NCI-H524 (cell line): ENCODE measurements around the gene NAV2.
"Not testable (repeated sequence)": the region's sequence is repeated elsewhere in the genome, so short reads cannot be mapped to it uniquely, and the experiment has no call there.

Experiments
- DNase-seq, 2 experiments: peaks; one replicate each; lab custom pipeline; 2025; lab: John Stamatoyannopoulos, UW

The NAV2 gene

GRCh38 chr11:20003351-20003750 lies 290.7 kb downstream of the NAV2 start:
- no peak for DNase-seq

- no peak for DNase-seq
These were observed 292.2 kb downstream of the NAV2 start for GRCh38 chr11:20004866-20005265.

GRCh38 chr11:20005747-20006146 lies 293.1 kb downstream of the NAV2 start:
- peak in 1 of 2 experiments; percentile 24 for DNase-seq

GRCh38 chr11:20006618-20007017 lies 294.0 kb downstream of the NAV2 start:
- not testable (repeated sequence) for DNase-seq

GRCh38 chr11:20007386-20007785 lies 294.7 kb downstream of the NAV2 start:
- no peak for DNase-seq

GRCh38 chr11:20008190-20008870 lies 295.7 kb downstream of the NAV2 start:
- DNase-seq = no peak

- DNase-seq = no peak
These were observed 296.4 kb downstream of the NAV2 start for GRCh38 chr11:20008871-20009644.

GRCh38 chr11:20010156-20010850 lies 297.7 kb downstream of the NAV2 start:
- DNase-seq = peak; percentile 39 to 70

GRCh38 chr11:20010851-20011225 lies 298.2 kb downstream of the NAV2 start:
- peak in 1 of 2 experiments; percentile 81 for DNase-seq

GRCh38 chr11:20011307-20011951 lies 298.8 kb downstream of the NAV2 start:
- DNase-seq = no peak

- peak; percentile 53 to 85 for DNase-seq
These were observed 300.9 kb downstream of the NAV2 start for GRCh38 chr11:20013346-20014066.

- no peak for DNase-seq
These were observed 301.4 kb downstream of the NAV2 start for GRCh38 chr11:20014067-20014402.

GRCh38 chr11:20015101-20015500 lies 302.5 kb downstream of the NAV2 start:
- peak; percentile 23 to 58 for DNase-seq

GRCh38 chr11:20015529-20016427 lies 303.1 kb downstream of the NAV2 start:
- DNase-seq = peak; percentile 24 to 47

- no peak for DNase-seq
These were observed 303.9 kb downstream of the NAV2 start for GRCh38 chr11:20016526-20016925.

GRCh38 chr11:20017320-20017719 lies 304.7 kb downstream of the NAV2 start:
- DNase-seq = no peak

- no peak for DNase-seq
These were observed 307.6 kb downstream of the NAV2 start for GRCh38 chr11:20020198-20020597.

GRCh38 chr11:20020716-20021115 lies 308.1 kb downstream of the NAV2 start:
- DNase-seq = no peak

GRCh38 chr11:20021212-20021611 lies 308.6 kb downstream of the NAV2 start:
- no peak for DNase-seq

GRCh38 chr11:20021771-20022362 lies 309.2 kb downstream of the NAV2 start:
- no peak for DNase-seq
